Activated CD4-positive, alpha-beta T cell treated with anti-CD3 and anti-CD28 coated beads for 36 hours (primary cell): ENCODE measurements around the gene NHS. TPM values are rescaled to one million over a fixed set of nuclear protein-coding genes. Genes with fewer than 3 reads are reported as not detected.

Source experiments
- ATAC-seq: fragments of 200-7000 bp; cut with Tn5 transposase; one replicate; pipeline ENCODE4 v1.10.0; 2021; ENCODE audit warnings: mild to moderate bottlenecking, moderate library complexity
- CTCF ChIA-PET: fragments of 350-600 bp; sonication (Branson Sonifier 250); formaldehyde crosslinking; loops from one replicate; lab custom pipeline; 2021; ENCODE audit warnings: antibody characterized with exemption; lab: Charles Lee
- POLR2A ChIA-PET: fragments of 350-600 bp; sonication (Branson Sonifier 250); formaldehyde crosslinking; loops from one replicate; lab custom pipeline; 2021; ENCODE audit warnings: antibody characterized with exemption, inconsistent platforms; lab: Charles Lee
- DNase-seq: peaks from one replicate; pipeline ENCODE4 v3.0.0-alpha.2; 2020
- H3K27ac Mint-ChIP-seq: one replicate; pipeline ENCODE4 v1.8.0; 2021; ENCODE audit warnings: mixed read lengths
- H3K27me3 Mint-ChIP-seq: one replicate; pipeline ENCODE4 v1.8.0; 2021; ENCODE audit warnings: mixed read lengths
- H3K36me3 Mint-ChIP-seq: one replicate; pipeline ENCODE4 v1.8.0; 2021; ENCODE audit warnings: low read depth, mixed read lengths
- H3K4me1 Mint-ChIP-seq: one replicate; pipeline ENCODE4 v1.8.0; 2021; ENCODE audit warnings: mixed read lengths
- H3K4me3 Mint-ChIP-seq: one replicate; pipeline ENCODE4 v1.8.0; 2021; ENCODE audit warnings: mild to moderate bottlenecking, moderate library complexity, mixed read lengths
- H3K9me3 Mint-ChIP-seq: one replicate; pipeline ENCODE4 v1.8.0; 2021; ENCODE audit warnings: low read depth, mixed read lengths
- intact Hi-C, 2 experiments: fragments of 100-400 bp; cut with DNase I in 1 of 2; cut with micrococcal nuclease in 1 of 2; formaldehyde crosslinking; loops; one replicate each; pipeline versions ENCODE4 v1.14.2 to v1.15.1; 2022 to 2024; cut with DNase I, micrococcal nuclease
- total RNA-seq, 2 experiments: library from RNA; stranded (reverse); gene quantifications; one replicate each; pipeline ENCODE4 v1.2.3, GENCODE V29; 2021

NHS gene
- total RNA-seq, 2 experiments from 2014 or later: 6.7 to 10.2 TPM

DNA sequence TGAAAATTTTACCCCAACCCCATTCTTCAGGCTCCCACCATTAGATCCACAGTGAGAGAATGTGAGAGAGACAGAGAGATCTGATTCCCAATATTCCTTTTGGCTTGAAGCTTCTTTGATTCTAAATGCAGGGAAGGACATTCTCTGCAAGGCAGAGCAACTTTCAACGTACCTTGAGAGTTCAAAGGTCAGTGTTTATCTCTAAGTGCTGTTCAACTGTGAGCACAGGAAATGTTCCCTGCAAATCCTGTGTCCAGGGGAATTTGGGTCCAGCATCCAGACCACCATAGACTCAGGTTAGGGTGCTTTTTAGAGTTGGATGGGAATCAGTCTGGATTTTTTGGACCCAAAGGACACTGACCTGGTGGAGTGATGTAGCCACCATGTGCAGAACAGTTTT is 97.4 kb downstream of the NHS start:
- Mint-ChIP-seq H3K4me3 (no peak overlapping the region), H3K27ac (no peak overlapping the region), H3K27me3 (peaks cover 2% of the 10 kb centered on the region), H3K4me1 (no peaks in the 10 kb centered on the region), H3K9me3 (no peaks in the 10 kb centered on the region), H3K36me3 (no peaks in the 10 kb centered on the region)
- CTCF ChIA-PET: no interaction called here
- POLR2A ChIA-PET: no interaction called here
- intact Hi-C loops: no loop called here
- ATAC-seq: no peak
- DNase-seq: no peak

DNA sequence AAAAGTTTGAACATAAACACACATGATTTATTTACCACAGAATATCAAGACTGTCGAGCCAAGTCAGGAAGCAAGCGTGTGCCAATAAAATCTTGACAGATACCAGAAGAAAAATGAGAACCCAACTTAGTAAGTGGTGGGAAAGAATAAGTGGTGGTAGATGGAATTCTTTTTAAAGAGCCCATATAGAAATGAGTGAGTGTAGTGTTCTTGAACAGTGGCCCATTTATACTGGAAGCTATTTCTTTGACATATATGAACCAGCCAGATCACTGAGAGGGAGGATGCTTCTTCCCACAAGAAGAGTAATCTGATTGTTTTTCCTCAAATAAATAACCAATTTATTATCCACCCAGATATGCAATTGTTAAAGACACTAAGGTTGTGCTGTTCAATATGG is 98.0 kb downstream of the NHS start:
- no peak overlapping the region for H3K4me3 Mint-ChIP-seq
- H3K36me3 Mint-ChIP-seq: no peaks in the 10 kb centered on the region
- intact Hi-C loops: no loop called here
- H3K9me3 Mint-ChIP-seq: no peaks in the 10 kb centered on the region
- no peaks in the 10 kb centered on the region for H3K4me1 Mint-ChIP-seq
- peaks cover 2% of the 10 kb centered on the region for H3K27me3 Mint-ChIP-seq
- H3K27ac Mint-ChIP-seq: no peak overlapping the region
- CTCF ChIA-PET: no interaction called here
- ATAC-seq (no peak), DNase-seq (no peak)
- POLR2A ChIA-PET: no interaction called here

DNA sequence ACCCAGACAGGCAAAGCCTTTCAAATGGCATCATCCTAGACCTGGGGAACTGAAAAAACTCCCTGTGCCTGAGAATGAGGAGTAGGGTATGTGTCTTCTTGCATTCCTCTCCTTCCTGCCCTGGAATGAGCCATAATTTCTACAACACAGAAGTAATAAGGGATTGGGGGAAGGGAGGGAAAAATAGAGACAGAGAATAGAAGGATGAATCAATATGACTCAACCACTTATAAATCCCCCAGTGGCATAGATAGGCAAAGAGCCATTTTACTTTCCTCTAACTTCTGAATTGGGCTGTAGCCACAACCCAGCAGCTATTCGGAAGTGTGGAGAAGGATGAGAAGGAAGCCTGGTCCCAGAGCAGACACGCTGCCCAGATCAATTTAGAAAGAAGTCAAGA is 99.9 kb downstream of the NHS start:
- Mint-ChIP-seq H3K36me3 (no peaks in the 10 kb centered on the region), H3K27ac (no peak overlapping the region), H3K4me1 (no peaks in the 10 kb centered on the region), H3K27me3 (peaks cover 2% of the 10 kb centered on the region), H3K9me3 (no peaks in the 10 kb centered on the region), H3K4me3 (no peak overlapping the region)
- ATAC-seq (no peak), DNase-seq (no peak)
- POLR2A ChIA-PET: no interaction called here
- intact Hi-C loops: no loop called here
- CTCF ChIA-PET: no interaction called here

DNA sequence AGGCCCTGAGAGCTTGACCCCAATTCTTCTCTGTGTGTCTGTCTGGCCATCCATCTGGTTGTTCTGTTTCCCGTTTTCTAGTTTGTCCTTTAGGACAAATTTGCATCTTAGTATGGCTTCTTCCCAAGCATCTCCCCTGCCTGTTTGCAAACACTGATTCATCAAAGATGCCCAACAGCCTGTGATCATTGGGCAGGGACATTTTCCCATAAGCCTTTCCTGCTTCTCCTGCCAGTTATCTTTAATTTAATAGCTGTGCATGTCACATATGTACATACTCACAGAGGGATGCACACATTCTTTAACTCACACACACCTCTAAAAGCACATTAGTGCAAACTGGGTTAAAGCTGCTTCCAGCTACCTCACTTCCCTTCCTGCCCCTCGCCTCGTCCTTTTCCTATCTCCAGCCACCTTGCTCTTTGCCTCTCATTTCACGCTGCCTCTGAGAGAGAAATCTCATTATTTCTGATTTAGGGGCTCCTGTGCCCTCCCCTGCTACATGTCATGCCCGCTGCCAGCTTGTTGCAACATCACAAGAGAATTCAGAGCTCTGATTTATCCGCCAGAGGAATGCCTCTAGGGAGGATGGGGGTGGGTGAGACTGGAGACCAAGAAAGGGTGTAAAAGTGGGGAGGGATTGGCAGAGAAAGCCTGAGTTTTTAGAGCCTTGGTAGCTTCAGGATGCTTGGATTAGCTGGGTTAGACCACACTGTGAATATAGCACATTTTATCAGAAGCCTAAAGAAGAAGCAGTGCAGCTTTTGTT is 100.6 kb downstream of the NHS start:
- Mint-ChIP-seq H3K36me3 (no peaks in the 10 kb centered on the region), H3K27me3 (peaks cover 2% of the 10 kb centered on the region), H3K27ac (no peak overlapping the region), H3K4me1 (no peaks in the 10 kb centered on the region), H3K9me3 (no peaks in the 10 kb centered on the region), H3K4me3 (no peak overlapping the region)
- ATAC-seq (no peak), DNase-seq (no peak)
- POLR2A ChIA-PET: no interaction called here
- intact Hi-C loops: no loop called here
- CTCF ChIA-PET: interaction anchor here (1.1 kb wide), 1 partner anchor 14 kb away, joined by 3 read pairs; no protein-coding TSS in a partner anchor

DNA sequence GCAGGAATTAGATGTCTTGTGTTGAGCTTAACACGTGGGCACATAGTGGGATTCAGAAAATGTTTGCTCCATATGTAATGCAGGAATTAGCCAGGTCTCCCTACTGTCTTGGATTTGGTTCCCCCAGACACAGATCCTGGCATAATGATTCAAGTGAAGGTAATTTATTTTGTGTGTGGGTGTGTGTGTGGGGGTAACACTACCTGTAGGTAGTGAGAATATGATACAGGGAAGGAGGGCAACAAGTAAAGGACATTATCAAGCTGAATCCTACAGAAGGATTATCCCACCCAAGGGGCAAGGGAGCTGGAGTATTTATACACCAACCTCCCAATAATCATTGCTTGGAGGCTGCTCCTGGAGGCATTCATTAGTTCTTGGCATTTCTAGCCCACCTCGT is 101.4 kb downstream of the NHS start:
- Mint-ChIP-seq H3K36me3 (no peaks in the 10 kb centered on the region), H3K9me3 (no peaks in the 10 kb centered on the region), H3K4me1 (no peaks in the 10 kb centered on the region), H3K27me3 (peaks cover 2% of the 10 kb centered on the region), H3K27ac (no peak overlapping the region), H3K4me3 (no peak overlapping the region)
- CTCF ChIA-PET: interaction anchor here (1.1 kb wide), 1 partner anchor 15 kb away, joined by 3 read pairs; no protein-coding TSS in a partner anchor
- DNase-seq: no peak
- no peak for ATAC-seq
- POLR2A ChIA-PET: no interaction called here
- intact Hi-C loops: no loop called here

DNA sequence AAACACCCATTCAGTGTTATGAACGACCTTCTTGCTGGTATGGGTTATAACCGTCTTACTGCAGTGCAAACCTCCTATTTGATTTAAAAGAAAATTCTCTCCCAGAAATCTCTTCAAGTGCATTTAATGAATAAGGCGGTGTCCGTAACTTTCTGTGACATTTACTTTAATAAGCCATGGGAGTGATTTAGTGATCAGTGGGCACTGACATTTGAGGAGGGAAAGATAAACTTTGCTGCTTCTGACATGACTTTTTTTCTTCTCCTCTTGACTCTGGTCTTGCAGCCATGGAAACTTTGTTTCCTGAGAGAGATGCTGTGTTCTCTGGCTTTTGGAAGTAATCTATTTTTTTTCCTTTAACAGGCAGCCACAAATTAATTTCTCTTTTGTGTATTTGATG is 106.1 kb downstream of the NHS start:
- Mint-ChIP-seq H3K27me3 (no peaks in the 10 kb centered on the region), H3K9me3 (no peaks in the 10 kb centered on the region), H3K36me3 (no peaks in the 10 kb centered on the region), H3K4me3 (no peak overlapping the region), H3K4me1 (no peaks in the 10 kb centered on the region), H3K27ac (no peak overlapping the region)
- CTCF ChIA-PET: no interaction called here
- ATAC-seq (no peak), DNase-seq (no peak)
- intact Hi-C loops: no loop called here
- POLR2A ChIA-PET: no interaction called here

DNA sequence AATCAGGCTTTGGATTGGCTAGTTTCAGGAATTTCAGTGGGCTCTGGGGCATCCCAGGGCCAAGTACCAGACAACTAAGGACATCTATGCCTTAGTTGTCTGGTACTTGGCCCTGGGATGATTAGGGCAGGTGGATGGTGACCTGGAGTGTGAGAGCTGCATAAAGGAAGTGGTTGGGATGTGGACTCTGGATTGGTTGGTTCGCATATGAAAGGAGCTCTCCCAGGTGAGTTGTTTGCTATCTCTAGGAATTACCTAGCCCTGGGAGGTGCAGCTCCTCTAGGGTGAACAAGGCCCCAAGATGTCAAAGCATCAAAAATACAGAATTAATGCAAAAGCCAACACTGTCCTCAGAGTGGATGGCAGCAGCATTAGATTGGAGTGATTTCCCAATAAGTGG is 109.6 kb downstream of the NHS start:
- Mint-ChIP-seq H3K36me3 (no peaks in the 10 kb centered on the region), H3K27ac (no peak overlapping the region), H3K4me1 (no peaks in the 10 kb centered on the region), H3K9me3 (no peaks in the 10 kb centered on the region), H3K27me3 (no peaks in the 10 kb centered on the region), H3K4me3 (no peak overlapping the region)
- ChIA-PET CTCF (no interaction called here), POLR2A (no interaction called here)
- intact Hi-C loops: no loop called here
- ATAC-seq (no peak), DNase-seq (no peak)

DNA sequence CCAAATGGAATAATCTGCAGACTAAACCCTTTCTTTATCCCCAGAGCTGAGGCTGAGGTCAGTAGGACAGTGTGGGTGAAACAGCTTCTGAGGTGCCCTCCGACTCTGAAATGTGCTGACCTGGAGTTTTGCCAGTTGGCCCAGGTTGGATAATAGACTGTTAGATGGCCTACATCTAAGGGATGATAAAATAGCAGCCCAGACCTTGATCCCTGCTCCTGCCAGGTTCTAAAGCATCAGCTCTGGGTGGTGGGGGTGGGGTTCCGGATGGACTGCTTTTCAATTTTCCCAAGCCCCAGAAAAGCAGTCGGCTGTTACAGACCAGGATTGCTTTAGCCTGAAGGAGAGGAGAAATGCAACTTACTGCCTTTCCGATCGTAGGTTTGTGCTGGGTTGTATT is 110.4 kb downstream of the NHS start:
- H3K4me3 Mint-ChIP-seq: no peak overlapping the region
- CTCF ChIA-PET: no interaction called here
- POLR2A ChIA-PET: no interaction called here

DNA sequence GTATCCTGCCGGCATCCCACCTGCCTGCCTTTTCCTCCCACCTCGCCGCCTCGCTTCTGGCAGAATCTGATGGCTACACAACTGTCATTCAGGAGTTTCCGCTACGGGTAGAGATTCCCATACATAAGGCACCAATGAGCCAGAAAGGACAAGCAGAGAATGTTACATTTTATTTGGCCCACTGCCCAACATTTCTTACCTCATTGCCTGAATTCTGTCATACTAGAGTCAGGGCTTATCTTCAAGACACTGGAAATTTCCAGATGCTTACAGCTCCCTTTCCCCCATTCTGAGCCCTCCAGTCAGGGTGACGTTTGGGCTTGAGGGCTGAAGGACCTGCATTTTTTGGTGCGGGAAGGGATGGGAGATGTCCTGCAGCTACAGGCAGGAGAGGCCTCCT is 113.0 kb downstream of the NHS start:
- H3K27ac Mint-ChIP-seq: no peak overlapping the region
- DNase-seq: no peak
- intact Hi-C loops: no loop called here
- no peak for ATAC-seq
- peaks cover 2% of the 10 kb centered on the region for H3K27me3 Mint-ChIP-seq
- no peaks in the 10 kb centered on the region for H3K4me1 Mint-ChIP-seq
- H3K9me3 Mint-ChIP-seq: no peaks in the 10 kb centered on the region
- no peaks in the 10 kb centered on the region for H3K36me3 Mint-ChIP-seq
- POLR2A ChIA-PET: no interaction called here
- H3K4me3 Mint-ChIP-seq: no peak overlapping the region
- CTCF ChIA-PET: no interaction called here

More for the DNA sequence above, 110.4 kb downstream of the NHS start:
- no peaks in the 10 kb centered on the region for H3K27me3 Mint-ChIP-seq
- ATAC-seq (no peak), DNase-seq (no peak)
- no peaks in the 10 kb centered on the region for H3K36me3 Mint-ChIP-seq
- H3K4me1 Mint-ChIP-seq: no peaks in the 10 kb centered on the region
- H3K9me3 Mint-ChIP-seq: no peaks in the 10 kb centered on the region
- H3K27ac Mint-ChIP-seq: no peak overlapping the region
- intact Hi-C loops: no loop called here

DNA sequence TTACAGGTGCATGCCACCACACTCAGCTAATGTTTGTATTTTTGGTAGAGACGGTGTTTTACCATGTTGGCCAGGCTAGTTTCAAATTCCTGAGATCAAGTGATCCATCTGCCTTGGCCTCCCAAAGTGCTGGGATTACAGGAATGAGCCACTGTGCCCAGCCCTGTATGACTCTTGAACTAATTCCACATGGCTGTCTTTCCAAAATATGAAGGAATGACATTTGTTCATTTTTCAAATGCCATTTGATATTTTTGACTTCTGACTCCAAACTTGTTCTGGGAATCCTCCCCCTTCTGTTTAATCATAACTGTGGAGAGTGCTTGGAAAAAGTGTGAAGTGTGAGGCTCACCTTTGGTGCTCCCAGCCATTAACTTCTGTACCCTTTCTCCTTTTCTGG is 119.2 kb downstream of the NHS start:
- Mint-ChIP-seq H3K4me1 (no peaks in the 10 kb centered on the region), H3K4me3 (no peak overlapping the region), H3K36me3 (no peaks in the 10 kb centered on the region), H3K27me3 (peaks cover 6% of the 10 kb centered on the region), H3K27ac (no peak overlapping the region), H3K9me3 (no peaks in the 10 kb centered on the region)
- ChIA-PET CTCF (no interaction called here), POLR2A (no interaction called here)
- no peak for DNase-seq
- ATAC-seq: no peak
- intact Hi-C loops: no loop called here

DNA sequence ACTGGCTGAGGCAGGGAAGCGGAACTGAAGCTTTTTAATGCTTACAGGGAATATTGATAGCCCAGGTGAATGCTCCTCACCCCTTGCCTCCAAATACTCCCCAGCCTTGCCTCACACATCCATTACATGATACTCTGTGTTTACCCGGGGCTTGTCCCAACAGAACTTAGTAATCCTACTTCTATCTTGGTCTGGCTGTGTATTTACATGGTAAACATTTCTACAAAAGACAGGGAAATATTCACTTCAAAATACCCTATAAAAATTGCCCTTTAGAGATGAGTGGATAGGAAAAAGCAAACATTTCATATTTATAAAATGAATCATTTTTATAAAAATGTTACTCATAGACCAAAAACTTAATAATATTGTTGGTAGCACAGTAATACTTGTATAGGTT is 120.1 kb downstream of the NHS start:
- no peaks in the 10 kb centered on the region for H3K4me1 Mint-ChIP-seq
- H3K27me3 Mint-ChIP-seq: peaks cover 6% of the 10 kb centered on the region
- intact Hi-C loops: no loop called here
- H3K9me3 Mint-ChIP-seq: no peaks in the 10 kb centered on the region
- no peak overlapping the region for H3K4me3 Mint-ChIP-seq
- ATAC-seq: no peak
- CTCF ChIA-PET: no interaction called here
- DNase-seq: no peak
- POLR2A ChIA-PET: no interaction called here
- no peaks in the 10 kb centered on the region for H3K36me3 Mint-ChIP-seq
- no peak overlapping the region for H3K27ac Mint-ChIP-seq

DNA sequence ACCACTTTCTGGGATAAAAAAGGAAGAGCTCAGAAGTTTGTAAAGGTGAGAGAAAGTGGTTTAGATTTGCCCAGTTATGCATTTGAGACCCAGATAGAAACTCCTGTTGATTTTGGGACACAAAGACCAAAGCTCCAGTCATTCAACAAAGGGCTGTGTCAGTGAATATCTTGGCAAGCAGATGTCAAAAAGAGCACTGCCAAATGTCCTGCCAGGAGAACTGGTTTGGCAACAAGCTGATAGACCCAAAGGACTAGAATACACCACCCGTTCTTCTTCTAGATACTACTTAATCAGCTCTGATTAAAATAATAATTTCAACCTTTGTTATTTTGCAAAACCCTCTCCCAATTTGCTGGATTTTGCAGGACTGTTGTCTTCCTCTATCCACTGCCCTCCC is 121.4 kb downstream of the NHS start:
- Mint-ChIP-seq H3K27me3 (peaks cover 6% of the 10 kb centered on the region), H3K27ac (no peak overlapping the region), H3K9me3 (no peaks in the 10 kb centered on the region), H3K4me3 (no peak overlapping the region), H3K4me1 (no peaks in the 10 kb centered on the region), H3K36me3 (no peaks in the 10 kb centered on the region)
- ATAC-seq (no peak), DNase-seq (no peak)
- intact Hi-C loops: no loop called here
- ChIA-PET POLR2A (no interaction called here), CTCF (interaction anchor here (0.7 kb wide), 1 partner anchor 118 kb away, joined by 3 read pairs; no protein-coding TSS in a partner anchor)
